NCI-H2107 (cell line): ENCODE data around the gene TMEM242.

ENCODE experiments used
- DNase-seq: peaks from one replicate; lab custom pipeline; 2025; lab: John Stamatoyannopoulos, UW

Gene TMEM242

DNA sequence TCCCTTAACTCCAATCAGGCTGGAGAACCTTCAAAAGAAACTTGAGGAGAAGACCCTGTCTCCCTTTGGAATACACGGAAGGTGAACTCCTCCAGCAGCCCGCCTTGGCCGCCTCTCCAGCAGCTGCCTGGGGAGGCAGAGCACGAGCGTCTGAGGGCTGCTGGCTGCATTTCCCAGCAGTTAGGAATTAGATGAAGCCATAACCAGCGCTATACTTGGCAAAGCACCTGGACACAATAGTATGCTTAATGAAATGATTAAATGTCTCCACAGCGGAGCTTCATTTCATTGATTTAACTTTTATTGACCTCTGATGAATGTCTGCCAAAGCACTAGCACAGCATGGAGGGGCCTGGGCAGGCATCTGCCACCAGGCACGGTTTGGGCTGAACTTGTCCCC, 73.5 kb downstream of the TMEM242 start:
- DNase-seq, result no peak

DNA sequence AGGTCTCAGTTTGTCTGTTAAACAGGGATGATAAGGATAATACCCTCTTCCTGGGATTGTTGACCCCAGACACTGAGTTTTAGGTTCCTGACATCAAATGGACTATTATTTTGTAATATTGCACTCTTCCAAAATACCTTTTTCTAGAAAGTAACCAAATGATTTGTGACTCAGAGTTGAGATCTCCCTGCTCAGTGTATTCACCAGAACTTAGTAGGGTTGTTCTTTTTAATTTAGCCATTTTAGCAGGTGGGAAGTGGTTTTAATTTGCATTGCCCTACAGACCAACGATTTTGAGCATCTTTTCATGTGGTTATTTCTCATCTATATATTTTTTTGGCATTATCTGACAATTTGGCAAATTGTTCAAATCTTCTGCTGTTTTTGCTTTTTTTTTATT, 75.1 kb downstream of the TMEM242 start:
- DNase-seq, result no peak

GRCh38 chr6:157246771-157247484, 76.4 kb downstream of the TMEM242 start:
- no peak for DNase-seq

DNA sequence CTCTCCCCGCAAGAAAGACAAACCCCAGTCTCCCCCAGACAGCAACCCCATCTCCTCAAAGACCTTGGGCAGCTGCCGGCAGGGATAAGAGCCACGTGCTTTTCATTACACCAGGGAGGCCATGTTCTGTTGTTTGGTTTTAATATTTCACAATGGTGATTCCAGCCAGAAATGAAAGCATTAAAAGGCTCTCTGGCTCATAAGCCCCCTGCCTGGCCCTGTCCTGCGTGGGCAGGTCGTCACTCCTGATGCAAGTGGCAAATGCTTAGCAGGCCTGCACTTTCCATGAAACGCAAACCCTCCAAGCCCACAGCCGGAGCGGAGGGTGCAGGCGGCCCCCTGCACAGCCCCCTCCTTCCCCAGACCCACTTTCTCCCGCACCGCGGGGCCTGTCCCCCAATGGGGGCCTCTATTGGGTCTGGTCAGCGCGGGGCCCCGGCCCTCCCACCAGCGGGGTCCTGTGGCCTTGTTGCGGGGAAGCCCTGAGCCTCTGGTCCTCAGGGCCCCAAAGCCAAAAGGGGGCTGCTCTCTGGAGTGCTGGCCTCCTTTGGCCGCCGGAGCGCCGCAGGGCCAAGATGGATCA, 77.2 kb downstream of the TMEM242 start:
- DNase-seq, result no peak

GRCh38 chr6:157245436-157245835, 77.9 kb downstream of the TMEM242 start:
- DNase-seq, result no peak

GRCh38 chr6:157244780-157245179, 78.5 kb downstream of the TMEM242 start:
- DNase-seq, result no peak

DNA sequence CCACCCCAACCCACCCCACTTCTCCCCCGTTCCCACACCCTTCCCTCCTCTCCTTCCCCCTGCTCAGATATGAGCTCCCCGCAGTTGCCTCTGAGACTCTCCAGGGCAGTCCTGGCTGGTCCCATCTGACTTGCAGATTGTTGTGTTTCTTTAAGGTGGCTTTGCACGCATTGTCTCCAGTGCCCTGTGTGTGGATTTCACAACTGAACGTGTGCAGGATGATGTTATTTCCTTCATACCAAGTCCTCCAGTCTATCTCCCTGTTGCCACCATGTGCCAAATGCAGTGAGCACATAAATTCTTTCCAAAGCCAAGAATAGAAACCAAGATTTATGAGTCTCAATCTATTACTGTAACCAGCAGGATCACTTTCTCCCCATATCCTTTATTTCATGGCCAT, 79.1 kb downstream of the TMEM242 start:
- no peak for DNase-seq

- no peak for DNase-seq
Measured at GRCh38 chr6:157242791-157243190, 80.5 kb downstream of the TMEM242 start.

GRCh38 chr6:157240960-157241311, 82.4 kb downstream of the TMEM242 start:
- DNase-seq, result no peak

GRCh38 chr6:157240059-157240959, 83.0 kb downstream of the TMEM242 start:
- DNase-seq, result no peak

GRCh38 chr6:157239671-157240058, 83.7 kb downstream of the TMEM242 start:
- DNase-seq, result no peak
